SK-N-SH (cell line): ENCODE measurements around the gene CFAP20DC. TPM values are rescaled to one million over a fixed set of nuclear protein-coding genes. Genes with fewer than 3 reads are reported as not detected.

ENCODE experiments used
- CTCF ChIA-PET: fragments of 300-600, 350-600 bp; formaldehyde crosslinking; extraction: SDS; loops from one replicate; lab custom pipeline; 2021; lab: Yijun Ruan, JAX
- POLR2A ChIA-PET: fragments of 350-600 bp; sonication (Branson Sonifier 250); formaldehyde crosslinking; extraction: SDS; loops from one replicate; lab custom pipeline; 2020; ENCODE audit warnings: antibody characterized with exemption, inconsistent platforms; lab: Yijun Ruan, JAX
- DNase-seq: peaks from one replicate; pipeline ENCODE4 v3.0.0; 2012
- H2AFZ ChIP-seq: fragments of 200-600 bp; sonication (generic); 2 replicates; pipeline ENCODE4 v1.8.1; 2016; ENCODE audit warnings: antibody characterized with exemption, mild to moderate bottlenecking, low read depth
- H3F3A ChIP-seq: fragments of 200-600 bp; sonication (generic); replicated peaks from 2 replicates; pipeline ENCODE3; 2016; ENCODE audit warnings: antibody characterized with exemption, mild to moderate bottlenecking; ENCODE audit not compliant: insufficient read depth
- H3K27ac ChIP-seq, 2 experiments: fragments of 200-500 bp in 1 of 2; fragments of 200-600 bp in 1 of 2; sonication (Bioruptor generic) in 1 of 2; sonication (generic), shearing (Covaris generic) in 1 of 2; 2 replicates each; pipeline versions ENCODE4 v1.5.1 to v1.6.1; 2014 to 2016; ENCODE audit warnings: low read depth in 2 of 2, inconsistent platforms in 1 of 2, low read length in 1 of 2, mild to moderate bottlenecking in 1 of 2, mixed read lengths in 1 of 2
- H3K27me3 ChIP-seq: fragments of 200-600 bp; sonication (generic), shearing (Covaris generic); 2 replicates; pipeline ENCODE4 v1.6.1; 2016; ENCODE audit warnings: mixed run types; ENCODE audit not compliant: insufficient read depth
- H3K36me3 ChIP-seq, 2 experiments: fragments of 200-500 bp in 1 of 2; fragments of 200-600 bp in 1 of 2; sonication (Bioruptor generic) in 1 of 2; sonication (generic) in 1 of 2; replicated peaks in 1 of 2; 2 replicates each; pipeline versions ENCODE3 to v1.5.1; 2014 to 2016; ENCODE audit warnings: low read length in 1 of 2, mild to moderate bottlenecking in 1 of 2; ENCODE audit not compliant: insufficient read depth in 2 of 2, control insufficient read depth in 1 of 2
- H3K4me1 ChIP-seq, 2 experiments: fragments of 200-500 bp in 1 of 2; fragments of 200-600 bp in 1 of 2; sonication (Bioruptor generic) in 1 of 2; sonication (generic), shearing (Covaris generic) in 1 of 2; 2 replicates each; pipeline versions ENCODE4 v1.5.1 to v1.6.1; 2014 to 2016; ENCODE audit warnings: low read depth in 1 of 2, low read length in 1 of 2, mixed run types in 1 of 2; ENCODE audit not compliant: insufficient read depth in 2 of 2, control insufficient read depth in 1 of 2
- H3K4me2 ChIP-seq: fragments of 200-600 bp; sonication (generic), shearing (Covaris generic); 2 replicates; pipeline ENCODE4 v1.6.1; 2017; ENCODE audit warnings: mixed run types
- H3K4me3 ChIP-seq, 2 experiments: fragments of 200-500 bp in 1 of 2; fragments of 200-600 bp in 1 of 2; sonication (Bioruptor generic) in 1 of 2; sonication (generic), shearing (Covaris generic) in 1 of 2; 2 replicates each; pipeline versions ENCODE4 v1.5.1 to v1.8.1; 2014 to 2016; ENCODE audit warnings: low read depth in 2 of 2, inconsistent platforms in 1 of 2, low read length in 1 of 2, mild to moderate bottlenecking in 1 of 2, mixed read lengths in 1 of 2, moderate library complexity in 1 of 2
- H3K79me2 ChIP-seq: fragments of 200-600 bp; sonication (generic); 2 replicates; pipeline ENCODE4 v1.8.1; 2017; ENCODE audit warnings: mild to moderate bottlenecking; ENCODE audit not compliant: insufficient read depth
- H3K9ac ChIP-seq: fragments of 200-600 bp; sonication (generic); 2 replicates; pipeline ENCODE4 v1.6.1; 2017; ENCODE audit warnings: mixed run types
- H3K9me2 ChIP-seq: fragments of 200-600 bp; sonication (generic); 2 replicates; pipeline ENCODE4 v1.6.1; 2017; ENCODE audit warnings: mixed run types
- H3K9me3 ChIP-seq: fragments of 200-600 bp; sonication (generic); 2 replicates; pipeline ENCODE4 v1.6.1; 2017; ENCODE audit warnings: mixed run types, mild to moderate bottlenecking, moderate library complexity
- H4K20me1 ChIP-seq: fragments of 200-600 bp; sonication (generic); 2 replicates; pipeline ENCODE4 v1.6.1; 2017; ENCODE audit warnings: mild to moderate bottlenecking, mixed run types; ENCODE audit not compliant: insufficient read depth
- CHD2 ChIP-seq: fragments of 150-350 bp; IDR thresholded peaks from 2 replicates; pipeline ENCODE4 v1.6.1; 2018; ENCODE audit warnings: low read length; ENCODE audit not compliant: partially characterized antibody
- CTCF ChIP-seq: fragments of 200-600 bp; sonication (generic); IDR thresholded peaks from 2 replicates; pipeline ENCODE4 v1.6.1; 2017; ENCODE audit warnings: antibody characterized with exemption, mild to moderate bottlenecking, moderate library complexity
- EP300 ChIP-seq, 2 experiments: IDR thresholded peaks; 2 replicates each; pipeline versions ENCODE4 v1.4.0 to v1.6.1; 2012; ENCODE audit warnings: borderline replicate concordance in 1 of 2, low read depth in 1 of 2, low read length in 1 of 2
- EZH2phosphoT487 ChIP-seq: fragments of 200-600 bp; sonication (generic); IDR thresholded peaks from 2 replicates; pipeline ENCODE4 v1.6.1; 2017; ENCODE audit warnings: low read depth, mixed run types, mild to moderate bottlenecking, antibody characterized with exemption, moderate library complexity, borderline replicate concordance
- MAX ChIP-seq: IDR thresholded peaks from 2 replicates; pipeline ENCODE4 v1.4.0; 2012; ENCODE audit warnings: low read depth
- MXI1 ChIP-seq: IDR thresholded peaks from 2 replicates; pipeline ENCODE4 v1.6.1; 2012; ENCODE audit warnings: mild to moderate bottlenecking, low read depth, low read length, improper control_type of control experiment
- NFIC ChIP-seq: IDR thresholded peaks from 2 replicates; pipeline ENCODE4 v1.4.0; 2012; ENCODE audit warnings: borderline replicate concordance
- NRF1 ChIP-seq: IDR thresholded peaks from 2 replicates; pipeline ENCODE4 v1.6.1; 2012; ENCODE audit warnings: low read depth, mild to moderate bottlenecking, low read length
- PBX3 ChIP-seq: IDR thresholded peaks from 2 replicates; pipeline ENCODE4; 2012
- RAD21 ChIP-seq: IDR thresholded peaks from 2 replicates; pipeline ENCODE4 v1.6.1; 2012; ENCODE audit warnings: mild to moderate bottlenecking, low read length
- RCOR1 ChIP-seq: fragments of 150-350 bp; IDR thresholded peaks from 2 replicates; pipeline ENCODE4 v1.6.1; 2017; ENCODE audit warnings: antibody characterized with exemption, low read length
- REST ChIP-seq: IDR thresholded peaks from 2 replicates; pipeline ENCODE4 v1.6.1; 2012; ENCODE audit warnings: mild to moderate bottlenecking, low read depth, low read length, moderate library complexity
- TCF12 ChIP-seq: IDR thresholded peaks from 2 replicates; pipeline ENCODE4 v1.4.0; 2012
- TEAD4 ChIP-seq: IDR thresholded peaks from 2 replicates; pipeline ENCODE4 v1.4.0; 2012; ENCODE audit warnings: mild to moderate bottlenecking, borderline replicate concordance; ENCODE audit not compliant: insufficient read depth
- YY1 ChIP-seq: IDR thresholded peaks from 2 replicates; pipeline ENCODE4 v1.4.0; 2012; ENCODE audit warnings: low read depth, mild to moderate bottlenecking
- WGBS: methylation state at CpG from one replicate; pipeline ENCODE4 v1.1.6; 2017; ENCODE audit warnings: low lambda C conversion rate; 5-methylcytosine and 5-hydroxymethylcytosine counted together
- polyA plus RNA-seq, 3 experiments: library from polyadenylated mRNA; depleted of rRNA; stranded (reverse); fragments of >200 nt; gene quantifications; 2 replicates each; pipeline ENCODE4 v1.2.3, GENCODE V29; 2012
- TF ChIP-seq, protein P1 (sequence below): IDR thresholded peaks from 2 replicates; pipeline ENCODE4 v1.4.0; 2012; ENCODE audit warnings: low read depth, borderline replicate concordance

The CFAP20DC gene
- polyA plus RNA-seq, 1 of the 3 experiments (the other 2 are of a cell fraction): 1.8 TPM

DNA sequence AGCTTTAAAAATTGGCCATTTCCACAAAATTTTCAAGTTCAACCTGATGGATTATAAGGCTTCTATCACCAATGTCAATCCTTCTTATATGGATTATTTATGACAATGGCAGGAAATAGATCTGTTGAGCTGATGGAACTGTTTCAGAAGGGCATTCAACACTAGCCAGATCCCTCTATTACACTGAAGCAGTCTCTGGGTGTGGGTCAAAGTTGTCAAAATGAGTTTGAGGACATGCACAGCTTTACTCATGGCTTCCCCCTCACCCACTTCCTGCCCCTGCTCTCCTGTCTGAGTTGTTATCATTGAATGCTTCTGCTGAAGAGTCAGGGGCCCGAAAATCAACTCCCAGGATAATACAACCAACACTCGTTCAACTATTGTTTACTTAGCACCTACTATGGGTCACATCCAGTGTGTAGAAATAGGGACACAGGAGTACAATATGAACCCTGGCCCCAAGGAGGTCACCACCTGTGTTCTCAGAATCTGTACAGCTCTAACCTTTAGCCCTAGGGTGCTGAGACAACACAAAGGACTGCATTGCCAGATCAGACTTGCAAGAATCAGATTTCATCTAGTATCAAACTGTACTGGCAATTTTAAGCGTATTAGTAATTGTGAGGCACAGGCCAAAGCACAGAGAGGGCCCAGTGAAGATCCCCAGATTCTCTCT lies 341.6 kb downstream of the CFAP20DC start:
- H3F3A ChIP-seq: no peaks in the 10 kb centered on the region
- no peak overlapping the region for H2AFZ ChIP-seq
- TF ChIP-seq EZH2phosphoT487: no peak
- TF ChIP-seq CHD2: no peak
- no peak for TF ChIP-seq TCF12
- TF ChIP-seq EP300 (IDR thresholded peaks at IDR 0.05; ENCODE audit: borderline replicate concordance in 1 of 2, low read depth in 1 of 2, low read length in 1 of 2): no peak
- no peak for TF ChIP-seq PBX3
- no peak for TF ChIP-seq NRF1
- no peak for TF ChIP-seq MAX
- TF ChIP-seq, protein P1, sequence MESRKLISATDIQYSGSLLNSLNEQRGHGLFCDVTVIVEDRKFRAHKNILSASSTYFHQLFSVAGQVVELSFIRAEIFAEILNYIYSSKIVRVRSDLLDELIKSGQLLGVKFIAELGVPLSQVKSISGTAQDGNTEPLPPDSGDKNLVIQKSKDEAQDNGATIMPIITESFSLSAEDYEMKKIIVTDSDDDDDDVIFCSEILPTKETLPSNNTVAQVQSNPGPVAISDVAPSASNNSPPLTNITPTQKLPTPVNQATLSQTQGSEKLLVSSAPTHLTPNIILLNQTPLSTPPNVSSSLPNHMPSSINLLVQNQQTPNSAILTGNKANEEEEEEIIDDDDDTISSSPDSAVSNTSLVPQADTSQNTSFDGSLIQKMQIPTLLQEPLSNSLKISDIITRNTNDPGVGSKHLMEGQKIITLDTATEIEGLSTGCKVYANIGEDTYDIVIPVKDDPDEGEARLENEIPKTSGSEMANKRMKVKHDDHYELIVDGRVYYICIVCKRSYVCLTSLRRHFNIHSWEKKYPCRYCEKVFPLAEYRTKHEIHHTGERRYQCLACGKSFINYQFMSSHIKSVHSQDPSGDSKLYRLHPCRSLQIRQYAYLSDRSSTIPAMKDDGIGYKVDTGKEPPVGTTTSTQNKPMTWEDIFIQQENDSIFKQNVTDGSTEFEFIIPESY: no peak
- TF ChIP-seq REST: no peak
- no peak for TF ChIP-seq TEAD4
- no peak for TF ChIP-seq YY1
- TF ChIP-seq NFIC: no peak
- TF ChIP-seq CTCF: no peak
- no peak for TF ChIP-seq RCOR1
- TF ChIP-seq MXI1: no peak
- TF ChIP-seq RAD21: no peak
- no peak for DNase-seq
- POLR2A ChIA-PET: no interaction called here
- no peak overlapping the region for H3K4me2 ChIP-seq
- H4K20me1 ChIP-seq: no peaks in the 10 kb centered on the region
- no peaks in the 10 kb centered on the region for H3K9me3 ChIP-seq
- CTCF ChIA-PET: interaction anchor here (0.6 to 0.7 kb wide), 2 partner anchors 12 to 14 kb away, joined by 3 read pairs; no protein-coding TSS in a partner anchor
- H3K27me3 ChIP-seq: no peaks in the 10 kb centered on the region
- WGBS: 28% methylated on average over 3 of the region's 3 CpGs
- H3K36me3 ChIP-seq: no peaks in the 10 kb centered on the region
- H3K4me3 ChIP-seq: no peak overlapping the region
- peak overlapping the region in 1 of 2 experiments; percentile 34; a peak in 1 of 4 replicates for H3K27ac ChIP-seq
- peaks cover 0 to 8% of the 10 kb centered on the region in 2 experiments; a peak in 2 of 4 replicates for H3K4me1 ChIP-seq
- H3K79me2 ChIP-seq: no peaks in the 10 kb centered on the region
- no peaks in the 10 kb centered on the region for H3K9me2 ChIP-seq
- no peak overlapping the region for H3K9ac ChIP-seq
